HG02852 (cell line): ENCODE measurements around the gene SEC23A.
"Not testable (repeated sequence)": the region's sequence is repeated elsewhere in the genome, so short reads cannot be mapped to it uniquely, and the experiment has no call there.

Source experiments
- ATAC-seq: cut with Tn5 transposase; IDR thresholded peaks from one replicate; pipeline ENCODE4 v1.9.1; 2021; ENCODE audit warnings: mild to moderate bottlenecking, moderate library complexity; ENCODE audit not compliant: unreplicated experiment

SEC23A gene

DNA sequence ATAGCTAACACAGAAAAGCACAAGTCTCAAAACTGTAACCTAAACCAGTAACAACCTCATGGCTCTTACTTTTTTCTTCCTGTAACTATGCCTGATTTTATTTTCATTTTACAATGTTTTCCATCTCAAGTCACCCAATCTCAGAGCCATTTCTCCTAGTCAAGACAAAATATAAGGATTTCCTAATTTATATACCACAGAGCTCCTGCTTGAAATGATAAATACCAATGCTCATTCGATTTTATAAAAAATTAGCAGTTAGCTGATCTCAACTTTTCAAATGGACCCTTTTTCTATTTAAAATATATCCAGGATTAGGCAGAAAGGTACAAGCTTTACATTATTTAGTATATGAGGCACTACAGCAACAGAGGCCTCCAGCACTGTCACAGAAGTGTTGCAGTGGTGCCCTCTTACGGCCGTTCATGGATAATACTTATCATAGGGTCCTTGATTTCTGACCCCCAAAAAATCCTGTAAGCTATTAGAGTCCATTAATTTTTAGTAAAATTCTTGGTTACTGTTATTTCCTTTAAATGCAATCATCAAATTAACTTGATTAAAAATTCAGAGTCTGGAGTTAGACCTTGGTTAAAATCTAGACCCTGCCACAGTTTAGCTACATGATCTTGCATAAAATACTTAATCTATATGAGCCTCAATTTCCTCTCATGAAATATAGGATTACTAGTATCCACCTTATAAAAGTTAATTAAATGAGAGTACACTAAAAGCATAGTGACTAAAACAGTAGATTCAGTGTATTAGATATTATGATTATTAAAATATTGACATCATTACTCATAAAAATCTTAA is 68.3 kb downstream of the SEC23A start:
- ATAC-seq = no peak

DNA sequence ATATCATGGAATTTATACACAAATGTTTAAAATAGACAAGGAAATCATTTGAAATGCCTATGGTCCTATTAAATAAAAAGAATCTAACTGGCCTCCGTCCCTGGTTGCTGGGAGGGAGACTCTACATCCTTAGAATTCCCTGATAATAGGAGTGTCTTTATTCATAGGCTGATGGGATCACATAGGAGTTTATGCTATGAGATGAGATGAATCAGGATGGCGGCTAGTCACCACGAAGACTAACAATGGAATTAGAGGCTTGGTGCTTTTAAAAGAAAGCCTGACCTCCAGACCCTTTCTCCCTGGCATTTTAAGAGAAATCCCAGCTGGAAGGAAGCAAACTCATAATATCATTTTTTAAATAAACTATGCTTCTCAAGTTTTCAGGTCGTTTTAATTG is 69.7 kb downstream of the SEC23A start:
- ATAC-seq = no peak

DNA sequence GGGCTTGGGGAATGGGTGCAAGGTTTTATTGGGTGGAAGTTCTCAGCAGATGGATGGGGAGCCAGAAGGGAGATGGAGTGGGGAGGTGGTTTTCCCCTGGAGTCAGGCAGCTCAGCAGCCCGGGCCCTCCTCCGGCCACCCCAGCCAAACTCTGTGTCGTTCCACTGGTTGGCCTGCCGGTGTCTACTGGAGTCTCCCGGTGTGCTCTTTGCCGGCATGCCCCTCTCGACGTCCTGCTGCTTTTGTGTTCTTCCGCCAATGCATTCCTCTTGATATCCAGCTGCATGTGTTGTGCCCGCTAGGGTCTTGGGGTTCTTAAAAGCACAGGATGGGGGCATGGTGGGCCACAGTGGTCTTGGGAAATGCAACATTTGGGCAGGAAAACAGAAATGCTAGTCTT is 72.8 kb downstream of the SEC23A start:
- ATAC-seq = no peak

DNA sequence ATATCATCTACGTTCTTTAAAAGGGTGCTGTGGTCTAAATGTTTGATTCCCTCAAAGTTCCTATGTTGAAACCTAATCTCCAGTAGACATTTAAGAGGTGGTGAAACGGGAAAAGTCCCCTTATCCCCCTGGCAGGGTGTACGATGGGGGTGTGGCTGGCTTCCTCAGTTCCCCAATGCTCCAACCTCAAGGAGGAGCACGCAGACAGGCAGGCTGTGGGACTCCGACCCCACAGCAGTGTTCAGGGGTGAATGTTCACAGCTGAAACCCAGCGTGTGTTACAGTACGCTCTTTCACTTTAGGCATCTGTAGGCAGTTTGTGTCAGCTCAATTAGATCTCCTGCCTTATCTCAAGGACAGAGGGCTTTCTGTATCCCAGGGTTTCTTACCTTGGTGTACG is 73.2 kb downstream of the SEC23A start:
- no peak for ATAC-seq

DNA sequence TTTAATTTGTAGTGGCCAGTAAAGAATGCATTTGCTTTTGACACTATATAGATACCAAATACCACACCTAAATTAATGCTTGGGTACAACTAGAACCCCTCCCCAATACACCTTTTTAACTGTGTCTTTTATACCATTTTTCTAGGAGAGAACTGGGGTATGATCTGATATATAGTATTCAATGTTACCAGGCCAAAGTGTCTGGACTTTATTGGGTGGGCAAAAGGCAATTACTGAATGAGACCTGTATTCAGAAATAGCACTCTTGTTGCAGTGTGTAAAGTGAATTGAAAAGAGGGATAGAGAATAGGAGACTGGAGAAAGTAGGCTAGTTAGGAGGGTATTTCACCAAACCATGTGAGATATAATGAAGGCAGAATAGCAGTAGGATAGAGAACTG is 74.4 kb downstream of the SEC23A start:
- no peak for ATAC-seq

DNA sequence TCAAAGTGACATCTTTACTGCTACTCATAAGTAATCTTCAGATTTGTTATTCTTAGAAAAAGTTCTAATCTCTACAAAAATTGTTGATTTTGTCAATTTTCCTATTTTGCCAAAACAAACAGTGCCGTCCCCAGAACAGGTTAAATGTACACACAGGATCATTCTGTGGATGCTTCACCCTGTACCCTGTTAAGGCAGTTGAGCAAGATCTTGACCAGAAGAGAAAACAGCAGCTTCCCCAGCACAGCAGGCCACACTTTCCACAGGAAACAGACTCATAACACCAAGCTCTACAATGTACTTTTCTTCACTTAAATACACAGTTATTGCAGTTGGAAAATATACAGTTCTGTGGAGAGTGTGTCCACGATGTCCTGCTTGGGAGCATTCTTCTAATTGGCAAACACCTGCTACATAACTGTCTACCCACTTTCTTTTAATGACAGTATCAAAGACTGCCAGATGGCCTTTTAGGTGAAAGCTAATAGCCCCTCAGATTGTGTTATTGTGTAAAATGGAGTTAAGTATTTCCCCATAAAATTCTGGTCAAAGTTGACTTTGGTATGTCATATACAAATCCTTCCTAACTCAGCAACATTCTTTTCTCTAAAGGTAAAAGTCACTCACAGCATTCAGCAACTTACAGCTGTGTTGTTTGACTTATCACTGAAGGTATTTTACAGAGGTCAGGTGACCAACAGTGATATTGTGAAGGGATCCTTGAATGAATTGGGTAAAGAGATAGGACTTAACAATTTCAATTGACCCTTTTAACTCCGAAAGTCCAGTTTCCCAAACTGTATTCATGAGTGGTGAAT is 77.0 kb downstream of the SEC23A start:
- no peak for ATAC-seq

DNA sequence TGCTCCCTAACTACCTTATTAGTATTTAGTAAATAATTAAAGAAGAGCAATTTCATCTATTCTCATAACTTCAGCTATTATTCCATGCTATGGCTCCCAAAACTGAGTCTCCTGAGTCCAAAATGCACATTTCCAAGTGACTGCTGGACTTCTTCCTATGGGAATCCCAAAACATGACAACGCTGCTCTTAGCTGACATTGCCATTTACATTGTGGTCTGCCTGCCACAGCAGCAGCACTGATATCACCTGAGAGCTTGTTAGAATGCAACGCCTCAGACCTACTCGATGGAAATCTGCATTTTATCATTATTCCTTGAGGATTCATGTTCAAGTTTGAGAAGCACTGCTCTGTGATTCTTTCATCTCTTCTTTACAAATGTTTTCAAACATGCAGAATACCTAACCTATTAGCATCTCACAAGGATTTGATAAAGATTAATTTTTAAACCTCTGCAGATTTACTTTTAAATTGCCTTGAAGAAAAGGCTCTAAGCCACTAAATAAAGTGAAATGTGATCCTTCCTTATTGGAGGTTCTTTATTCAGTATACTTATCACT is 77.7 kb downstream of the SEC23A start:
- no peak for ATAC-seq

DNA sequence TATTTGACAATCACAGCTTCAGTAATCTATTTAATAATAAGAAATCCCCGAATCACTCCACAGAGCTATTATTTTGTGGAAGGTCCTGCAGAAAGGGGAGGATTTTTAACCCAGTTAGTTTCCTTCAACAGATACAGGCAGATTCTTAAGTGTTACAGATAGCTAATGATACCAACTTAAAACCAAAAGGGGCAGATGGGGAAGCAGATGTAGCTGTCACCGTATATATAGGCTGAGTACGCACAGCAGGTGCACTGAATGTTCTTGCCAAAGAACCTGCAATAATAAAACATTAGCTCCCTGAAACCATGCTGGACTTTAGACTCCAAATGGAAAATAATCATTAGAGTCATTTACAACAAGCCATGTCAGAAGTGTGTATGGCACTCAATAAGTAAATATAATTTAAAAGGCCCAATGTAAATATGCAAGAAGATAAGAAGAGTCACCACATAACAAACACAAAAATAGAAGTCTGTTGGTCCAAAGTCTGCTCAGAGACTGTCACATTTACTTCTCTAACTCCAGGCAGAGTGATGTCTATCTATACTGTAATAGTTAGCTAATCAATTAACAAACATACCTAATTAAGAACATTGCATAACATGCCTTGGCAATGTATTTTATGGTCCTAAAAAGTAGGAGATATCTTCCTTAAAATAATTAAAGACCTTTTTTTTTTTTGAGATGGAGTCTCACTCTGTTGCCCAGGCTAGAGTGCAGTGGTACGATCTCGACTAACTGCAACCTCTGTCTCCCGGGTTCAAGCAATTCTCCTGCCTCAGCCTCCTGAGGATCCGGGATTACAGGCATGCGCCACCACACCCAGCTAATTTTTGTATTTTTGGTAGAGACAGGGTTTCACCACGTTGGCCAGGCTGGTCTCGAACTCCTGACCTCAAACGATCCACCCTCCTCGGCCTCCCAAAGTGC is 78.8 kb downstream of the SEC23A start:
- no peak for ATAC-seq

DNA sequence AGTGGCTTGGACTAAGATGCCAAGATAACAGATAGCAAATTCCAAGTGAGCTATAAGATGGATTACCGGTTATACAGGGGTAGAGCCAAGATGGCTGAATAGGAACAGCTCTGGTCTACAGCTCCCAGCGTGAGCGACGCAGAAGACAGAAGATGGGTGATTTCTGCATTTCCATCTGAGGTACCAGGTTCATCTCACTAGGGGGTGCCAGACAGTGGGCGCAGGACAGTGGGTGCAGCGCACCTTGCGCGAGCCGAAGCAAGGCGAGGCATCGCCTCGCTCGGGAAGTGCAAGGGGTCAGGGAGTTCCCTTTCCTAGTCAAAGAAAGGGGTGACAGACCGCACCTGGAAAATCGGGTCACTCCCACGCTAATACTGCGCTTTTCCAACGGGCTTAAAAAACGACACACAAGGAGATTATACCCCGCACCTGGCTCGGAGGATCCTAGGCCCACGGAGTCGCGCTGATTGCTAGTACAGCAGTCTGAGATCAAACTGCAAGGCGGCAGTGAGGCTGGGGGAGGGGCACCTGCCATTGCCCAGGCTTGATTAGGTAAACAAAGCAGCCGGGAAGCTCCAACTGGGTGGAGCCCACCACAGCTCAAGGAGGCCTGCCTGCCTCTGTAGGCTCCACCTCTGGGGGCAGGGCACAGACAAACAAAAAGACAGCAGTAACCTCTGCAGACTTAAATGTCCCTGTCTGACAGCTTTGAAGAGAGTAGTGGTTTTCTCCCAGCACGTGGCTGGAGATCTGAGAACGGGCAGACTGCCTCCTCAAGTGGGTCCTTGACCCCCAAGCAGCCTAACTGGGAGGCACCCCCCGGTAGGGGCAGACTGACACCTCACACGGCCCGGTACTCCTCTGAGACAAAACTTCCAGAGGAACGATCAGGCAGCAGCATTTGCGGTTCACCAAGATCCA is 85.7 kb downstream of the SEC23A start:
- ATAC-seq = not testable (repeated sequence)

DNA sequence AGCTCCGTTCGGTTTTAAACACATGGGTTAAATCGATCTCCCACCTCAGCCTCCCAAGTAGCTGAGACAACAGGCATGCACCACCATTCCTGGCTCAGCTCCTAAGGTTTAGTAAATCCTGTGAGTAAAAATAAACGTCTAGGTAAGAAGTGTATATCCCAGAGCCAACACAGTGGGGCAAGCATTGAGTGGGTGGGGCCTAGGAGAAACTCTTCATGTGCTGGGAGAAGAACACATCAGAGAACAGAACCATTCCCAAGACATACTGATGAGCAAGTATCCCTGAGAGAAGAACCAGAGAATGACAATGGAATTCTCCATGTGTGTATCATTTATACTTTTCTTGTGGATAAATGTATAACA is 86.3 kb downstream of the SEC23A start:
- no peak for ATAC-seq

DNA sequence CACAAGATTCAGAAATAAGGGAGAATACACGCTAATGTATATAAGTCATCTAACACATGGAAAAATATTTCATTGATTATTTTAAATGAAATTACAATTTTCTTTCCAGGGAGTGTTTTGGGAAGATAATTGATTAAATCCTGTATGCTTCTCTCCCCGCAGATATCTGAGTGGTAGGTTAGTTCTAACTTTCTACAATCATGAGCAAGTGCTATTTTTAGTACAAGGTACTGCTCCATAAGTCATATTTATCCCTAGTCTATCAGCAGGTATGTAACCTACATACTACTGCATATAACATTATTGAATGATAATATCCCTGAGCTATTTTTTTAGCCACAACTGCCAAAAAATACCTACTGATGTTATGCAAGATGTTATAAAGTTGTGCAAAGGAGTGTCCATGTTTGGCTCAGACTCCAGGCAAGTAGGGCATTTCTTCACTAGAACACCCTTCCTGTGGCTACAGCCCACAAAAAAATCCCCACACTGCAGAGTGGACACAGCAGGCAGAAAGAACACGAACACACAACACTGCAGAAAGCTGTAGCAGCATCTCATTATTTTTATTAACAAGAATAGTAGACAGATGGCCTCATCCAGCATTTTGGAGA is 87.0 kb downstream of the SEC23A start:
- no peak for ATAC-seq

DNA sequence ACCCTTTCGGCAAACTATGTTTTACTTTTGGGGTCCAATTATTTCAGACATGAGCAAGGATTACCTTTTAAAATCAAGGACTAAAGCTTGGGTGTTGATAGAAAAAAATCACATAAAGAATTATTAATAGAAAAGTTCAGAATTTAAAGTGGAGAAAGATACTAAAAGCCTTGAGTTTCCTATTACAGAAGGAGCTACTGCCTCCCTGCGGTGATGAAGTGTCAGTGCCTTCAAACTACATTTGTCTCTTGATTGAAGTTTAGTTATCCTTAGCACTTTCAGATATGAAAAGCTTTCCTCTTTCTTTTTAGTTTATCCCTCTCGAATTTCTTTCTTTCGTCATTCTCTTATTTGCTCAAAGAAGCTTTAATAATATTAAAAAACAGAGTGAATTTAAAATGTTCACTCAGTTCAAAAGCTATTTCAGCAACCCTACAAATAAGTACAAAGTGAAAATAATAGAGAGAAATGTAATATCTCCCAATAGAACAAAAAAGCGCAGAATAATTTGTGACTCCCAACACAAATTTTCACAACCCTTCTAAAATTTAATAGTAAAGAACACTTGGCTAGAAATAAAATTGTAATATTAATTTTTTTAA is 87.6 kb downstream of the SEC23A start:
- ATAC-seq = peak; percentile 87

DNA sequence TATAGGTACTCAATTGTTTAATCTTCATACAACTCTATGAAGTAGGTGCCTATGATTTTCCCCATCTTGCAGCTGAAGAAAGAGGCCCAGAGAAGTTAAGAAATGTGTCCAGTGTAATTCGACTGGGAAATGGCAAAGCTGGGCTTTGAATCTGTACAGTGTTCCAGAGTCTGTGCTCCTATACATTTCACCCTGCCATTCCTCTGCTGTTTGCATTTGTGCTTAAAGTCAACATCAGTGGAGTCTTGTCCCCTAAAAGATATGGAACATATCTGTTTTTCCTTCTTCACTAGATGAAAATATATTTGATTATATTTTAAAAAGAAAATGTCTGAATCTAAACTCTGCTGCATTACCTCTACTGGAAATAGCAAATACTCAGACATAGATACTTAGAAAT is 88.6 kb downstream of the SEC23A start:
- ATAC-seq = no peak

DNA sequence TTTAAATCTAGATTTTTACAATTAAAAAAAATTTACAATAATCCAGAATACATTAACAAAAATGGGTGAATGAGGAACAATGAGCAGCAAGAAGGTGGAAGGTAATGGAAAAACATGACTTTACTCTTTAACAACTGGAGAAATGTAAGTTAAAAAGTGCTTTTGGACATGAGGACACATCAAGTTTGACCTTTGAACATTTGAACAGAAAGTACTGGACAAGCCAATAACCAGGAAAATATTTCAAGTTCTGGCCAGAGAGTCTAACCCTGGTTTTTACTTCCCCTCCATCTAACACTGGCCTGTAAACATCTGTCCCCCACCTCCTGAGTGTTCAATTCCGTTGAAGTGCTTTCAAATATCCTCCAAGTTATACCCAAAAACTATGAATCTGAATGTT is 94.1 kb downstream of the SEC23A start:
- not testable (repeated sequence) for ATAC-seq

DNA sequence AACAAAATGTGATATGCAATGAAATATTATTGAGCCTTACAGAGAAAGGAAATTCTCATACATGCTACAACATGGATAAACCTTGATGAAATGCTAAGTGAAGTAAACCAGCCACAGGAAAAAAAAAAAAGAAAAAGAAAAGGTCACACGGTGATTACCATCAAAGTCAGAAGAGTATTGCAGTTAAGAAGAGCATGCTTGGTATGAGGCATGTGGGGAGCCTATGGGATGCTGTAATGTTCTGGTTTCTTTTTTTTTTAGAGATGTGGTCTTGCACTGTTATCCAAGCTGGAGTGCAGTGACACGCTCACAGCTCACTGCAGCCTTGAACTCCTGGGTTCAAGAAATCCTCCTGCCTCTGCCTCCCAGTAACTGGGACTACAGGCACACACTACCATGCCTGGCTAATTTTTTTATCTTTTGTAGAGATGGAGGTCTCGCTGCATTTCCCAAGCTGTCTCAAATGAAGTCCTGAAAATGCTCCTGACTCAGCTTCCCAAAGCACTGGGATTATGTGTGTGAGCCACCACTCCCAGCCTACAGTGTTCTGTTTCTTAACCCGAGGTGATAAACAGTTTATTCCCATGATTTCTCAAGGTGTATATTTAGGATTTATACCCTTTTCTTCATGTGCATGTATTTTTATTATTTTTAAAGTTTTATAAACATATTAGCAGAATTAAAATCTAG is 96.2 kb downstream of the SEC23A start:
- ATAC-seq = no peak

DNA sequence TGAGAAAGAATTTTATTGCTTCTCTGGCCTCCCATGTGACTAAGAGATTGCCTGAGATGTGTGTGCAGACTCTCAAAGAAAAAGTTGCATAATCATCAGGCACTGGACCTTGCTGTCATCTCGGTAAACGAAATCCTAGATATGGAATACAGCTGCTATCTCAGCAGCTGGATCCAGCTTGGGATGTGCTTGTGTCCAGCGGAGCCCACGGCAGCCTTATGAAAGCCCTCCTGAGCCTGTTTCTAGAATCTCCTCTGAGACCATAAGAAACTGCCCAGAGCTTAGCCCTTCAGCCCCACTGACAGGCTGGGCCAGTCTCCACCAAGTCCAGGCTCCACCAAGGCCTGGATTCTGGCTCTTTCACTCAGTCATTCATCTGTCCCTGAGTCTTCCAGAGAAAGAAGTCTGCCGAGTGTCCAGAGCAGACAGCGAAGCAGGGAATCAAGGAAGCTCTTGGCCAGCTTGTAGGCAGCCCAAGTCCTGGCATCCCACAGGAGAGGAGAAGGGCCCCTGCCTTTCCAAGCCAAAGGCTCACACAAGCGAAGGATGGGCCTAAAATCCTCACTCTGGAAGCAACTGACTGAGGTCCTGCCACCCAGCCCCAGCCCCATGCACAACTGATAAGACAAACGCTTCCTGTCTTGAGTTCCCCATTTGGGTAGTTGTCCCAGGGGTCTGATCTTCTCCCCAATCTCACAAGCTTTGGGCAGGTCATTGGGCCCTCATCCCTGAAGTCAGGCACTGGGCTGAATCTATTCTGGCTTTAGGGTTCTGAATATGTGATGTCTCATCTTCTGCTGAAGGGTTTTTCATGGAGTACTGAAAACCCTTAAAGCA is 97.8 kb downstream of the SEC23A start:
- ATAC-seq = no peak

DNA sequence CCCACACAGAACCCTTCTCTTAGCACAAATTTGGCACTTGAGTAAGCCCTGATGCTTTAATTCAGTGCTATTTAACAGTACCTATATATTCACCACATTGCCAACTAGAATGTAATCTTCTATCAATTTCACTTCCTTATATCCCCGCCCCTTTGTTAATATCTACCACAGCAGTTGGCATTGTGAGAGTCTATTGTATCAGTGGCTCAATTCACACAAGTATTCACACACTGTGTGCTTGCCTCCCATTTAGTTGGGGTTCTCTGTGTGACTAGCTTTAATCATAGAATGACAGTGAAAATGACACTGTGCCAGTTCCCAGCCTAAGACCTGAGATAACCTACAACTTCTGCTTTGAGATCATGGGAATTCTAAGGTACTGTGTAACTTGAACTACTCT is 103.1 kb downstream of the SEC23A start:
- no peak for ATAC-seq

DNA sequence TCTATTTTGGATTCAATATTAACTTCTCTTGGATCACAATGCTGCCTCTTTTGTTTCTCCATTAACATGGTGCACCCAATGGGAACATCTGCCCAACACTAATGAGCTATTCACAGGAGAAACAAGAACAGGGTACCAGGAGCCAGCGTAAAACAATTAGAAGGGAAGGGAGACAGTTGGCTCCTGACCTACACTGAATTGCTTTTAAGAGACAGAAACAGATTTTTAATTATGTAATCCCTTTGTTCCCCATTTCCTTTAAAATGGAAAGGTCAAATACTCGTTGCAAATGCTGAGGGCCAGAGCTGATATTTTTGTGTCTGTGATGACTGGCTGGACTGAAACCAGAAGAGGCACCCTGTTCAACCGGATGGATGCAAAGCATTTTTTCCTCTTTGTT is 108.3 kb downstream of the SEC23A start:
- no peak for ATAC-seq
